Testis (tissue), 3 donors: ENCODE data around the gene EPN3. TPM values are rescaled to one million over a fixed set of nuclear protein-coding genes. Genes with fewer than 3 reads are reported as not detected.

Experiments
- DNase-seq: peaks from one replicate; pipeline ENCODE4 v3.0.0-alpha.2; 2019
- H3K27ac ChIP-seq, 2 donors: fragments of 200-600 bp; sonication (generic); one replicate each; pipeline ENCODE4 v1.5.1; 2019
- H3K27me3 ChIP-seq: fragments of 200-600 bp; sonication (generic); one replicate; pipeline ENCODE4 v1.5.1; 2019
- H3K36me3 ChIP-seq: fragments of 200-600 bp; sonication (generic); one replicate; pipeline ENCODE4 v1.5.1; 2017; ENCODE audit warnings: low read depth; ENCODE audit errors: missing control alignments
- H3K4me1 ChIP-seq: fragments of 200-600 bp; sonication (generic); one replicate; pipeline ENCODE4 v1.5.1; 2019
- H3K4me3 ChIP-seq, 2 donors: fragments of 200-600 bp; sonication (generic); one replicate each; pipeline ENCODE4 v1.5.1; 2017 to 2019
- H3K9me3 ChIP-seq: fragments of 200-600 bp; sonication (generic); one replicate; pipeline ENCODE4 v1.5.1; 2017
- POLR2A ChIP-seq: fragments of 450-650 bp; IDR thresholded peaks from one replicate; pipeline ENCODE4 v1.6.1; 2017; ENCODE audit warnings: antibody characterized with exemption, mild to moderate bottlenecking, moderate library complexity
- WGBS, 2 donors: methylation state at CpG; one replicate each; pipeline ENCODE4 v1.1.5; 2018; 5-methylcytosine and 5-hydroxymethylcytosine counted together
- intact Hi-C: fragments of 100-400 bp; cut with DNase I; formaldehyde crosslinking; loops from one replicate; pipeline ENCODE4 v1.15.1; 2023; ENCODE audit warnings: low total_unique reads
- polyA plus RNA-seq: library from polyadenylated mRNA; stranded (reverse); fragments of 350-450 nt; fragmentation: Illumina TruSeq; extraction: RNeasy Lipid Tissue Mini Kit (QIAGEN cat#74804); gene quantifications from one replicate; pipeline ENCODE4 v1.2.3, GENCODE V29; 2014; ENCODE audit warnings: low read depth, low replicate concordance; ENCODE audit not compliant: insufficient read depth
- total RNA-seq, 2 donors: library from RNA; depleted of rRNA; stranded (reverse); fragments of >200 nt; gene quantifications; one replicate each; pipeline ENCODE4 v1.2.3, GENCODE V29; 2016
- TF ChIP-seq, protein P1 (sequence below), 3 experiments: fragments of 450-650 bp in 2 of 3; fragments of 200-600 bp in 1 of 3; sonication (generic) in 1 of 3; IDR thresholded peaks; one replicate each; pipeline ENCODE4 v1.5.1; 2016 to 2019; ENCODE audit warnings: antibody characterized with exemption in 3 of 3, mild to moderate bottlenecking in 2 of 3, moderate library complexity in 1 of 3

EPN3 gene
- total and polyA plus RNA-seq, 3 donors from 2014 or later = 4.9 to 6.3 (median 6.3) TPM

GRCh38 chr17:50495918-50496317 is 36.6 kb upstream of the EPN3 start:
- H3K27ac ChIP-seq = no peak overlapping the region
- no peak for DNase-seq
- H3K4me1 ChIP-seq = no peaks in the 10 kb centered on the region
- no peak overlapping the region for H3K4me3 ChIP-seq
- WGBS, 2 donors = 96 to 100% methylated on average over 8 of the region's 8 CpGs
- TF ChIP-seq POLR2A = no peak
- TF ChIP-seq, protein P1, sequence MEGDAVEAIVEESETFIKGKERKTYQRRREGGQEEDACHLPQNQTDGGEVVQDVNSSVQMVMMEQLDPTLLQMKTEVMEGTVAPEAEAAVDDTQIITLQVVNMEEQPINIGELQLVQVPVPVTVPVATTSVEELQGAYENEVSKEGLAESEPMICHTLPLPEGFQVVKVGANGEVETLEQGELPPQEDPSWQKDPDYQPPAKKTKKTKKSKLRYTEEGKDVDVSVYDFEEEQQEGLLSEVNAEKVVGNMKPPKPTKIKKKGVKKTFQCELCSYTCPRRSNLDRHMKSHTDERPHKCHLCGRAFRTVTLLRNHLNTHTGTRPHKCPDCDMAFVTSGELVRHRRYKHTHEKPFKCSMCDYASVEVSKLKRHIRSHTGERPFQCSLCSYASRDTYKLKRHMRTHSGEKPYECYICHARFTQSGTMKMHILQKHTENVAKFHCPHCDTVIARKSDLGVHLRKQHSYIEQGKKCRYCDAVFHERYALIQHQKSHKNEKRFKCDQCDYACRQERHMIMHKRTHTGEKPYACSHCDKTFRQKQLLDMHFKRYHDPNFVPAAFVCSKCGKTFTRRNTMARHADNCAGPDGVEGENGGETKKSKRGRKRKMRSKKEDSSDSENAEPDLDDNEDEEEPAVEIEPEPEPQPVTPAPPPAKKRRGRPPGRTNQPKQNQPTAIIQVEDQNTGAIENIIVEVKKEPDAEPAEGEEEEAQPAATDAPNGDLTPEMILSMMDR (IDR thresholded peaks at IDR 0.05) = no peak
- H3K27me3 ChIP-seq = no peaks in the 10 kb centered on the region
- intact Hi-C loops = no loop called here
- no peaks in the 10 kb centered on the region for H3K36me3 ChIP-seq
- no peaks in the 10 kb centered on the region for H3K9me3 ChIP-seq

DNA sequence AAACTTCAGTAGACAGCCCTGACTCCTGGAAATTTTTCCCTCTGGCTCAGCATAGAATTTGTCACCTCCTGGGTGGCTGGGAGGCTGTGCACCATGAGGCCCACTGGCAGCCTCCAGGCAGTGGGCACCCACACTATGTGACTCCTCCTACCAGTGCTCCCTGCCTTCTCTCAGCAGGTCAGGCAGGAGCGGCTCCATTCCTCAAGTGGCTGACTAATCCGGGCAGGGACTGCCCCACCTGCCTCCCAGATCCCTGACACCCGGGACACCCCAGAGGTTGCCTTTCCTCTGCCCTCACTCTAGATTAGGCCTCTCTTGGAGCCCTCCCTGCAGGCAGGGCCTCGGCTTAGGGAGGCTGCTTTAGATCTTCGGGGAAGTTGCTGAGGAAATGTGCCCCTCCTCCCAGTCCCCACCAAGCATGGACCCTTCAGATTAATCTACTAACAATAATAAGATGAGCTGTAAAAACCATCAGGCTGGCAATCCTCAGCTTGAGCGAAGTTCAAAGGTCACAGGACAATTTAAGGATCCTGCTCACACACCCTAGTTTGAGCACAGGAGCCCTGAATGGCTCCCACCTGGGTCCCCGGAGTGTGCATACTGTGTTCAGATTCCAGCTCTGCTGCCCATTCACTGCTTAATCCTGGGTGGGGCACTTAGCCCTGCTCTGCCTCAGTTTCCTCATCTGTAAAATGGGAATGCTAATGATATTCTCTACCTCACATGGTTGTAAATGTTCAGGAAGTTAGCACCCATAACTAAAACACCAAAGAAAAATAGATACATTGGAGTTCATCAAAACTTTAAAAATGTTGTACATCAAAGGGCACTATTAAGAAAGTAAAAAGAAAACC is 34.3 kb upstream of the EPN3 start:
- DNase-seq = no peak
- WGBS, 2 donors = 68 to 86% methylated on average over 6 to 7 of the region's 7 CpGs

DNA sequence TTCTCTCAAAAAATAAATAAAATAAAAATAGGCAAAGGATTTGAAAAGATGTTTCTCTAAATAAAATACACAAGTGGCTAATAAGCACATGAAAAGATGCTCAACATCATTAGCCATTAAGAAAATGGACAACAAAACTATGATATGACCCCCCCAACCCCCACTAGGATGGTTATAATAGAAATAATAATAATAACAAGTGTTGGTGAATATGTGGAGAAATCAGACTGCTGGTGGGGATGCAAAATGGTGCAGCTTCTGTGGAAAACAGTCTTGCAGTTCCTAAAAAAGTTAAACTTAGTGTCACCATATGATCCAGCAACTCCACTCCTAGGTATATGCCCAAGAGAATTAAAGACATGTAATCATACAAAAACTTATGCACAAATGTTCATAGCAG is 33.3 kb upstream of the EPN3 start:
- intact Hi-C loops = no loop called here
- Histone ChIP-seq H3K27ac (no peak overlapping the region), H3K27me3 (no peaks in the 10 kb centered on the region), H3K9me3 (no peaks in the 10 kb centered on the region), H3K36me3 (no peaks in the 10 kb centered on the region), H3K4me3 (no peak overlapping the region), H3K4me1 (no peaks in the 10 kb centered on the region)
- DNase-seq = no peak
- no peak for TF ChIP-seq POLR2A
- TF ChIP-seq, protein P1 (IDR thresholded peaks at IDR 0.05) = no peak

More for the DNA sequence above, 34.3 kb upstream of the EPN3 start:
- no peak overlapping the region for H3K4me3 ChIP-seq
- H3K36me3 ChIP-seq = no peaks in the 10 kb centered on the region
- intact Hi-C loops = no loop called here
- no peak overlapping the region for H3K27ac ChIP-seq
- no peaks in the 10 kb centered on the region for H3K27me3 ChIP-seq
- H3K4me1 ChIP-seq = no peaks in the 10 kb centered on the region
- TF ChIP-seq POLR2A = no peak
- no peaks in the 10 kb centered on the region for H3K9me3 ChIP-seq

DNA sequence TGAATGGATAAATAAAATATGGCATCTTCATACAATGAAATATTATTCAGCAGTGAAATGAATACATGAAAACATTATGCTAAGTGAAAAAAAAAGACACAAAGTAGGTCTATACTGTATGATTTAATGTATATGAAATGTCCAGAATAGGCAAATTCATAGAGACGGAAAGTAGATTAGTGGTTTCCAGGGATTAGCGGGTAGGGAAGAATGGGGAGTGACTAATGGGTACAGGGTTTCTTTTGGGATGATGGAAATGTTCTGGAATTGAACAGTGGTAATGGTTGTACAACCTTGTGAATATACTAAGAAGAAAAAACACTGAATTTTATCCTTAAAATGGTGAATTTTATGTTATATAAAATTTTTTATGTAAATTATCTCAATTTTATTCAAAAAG is 32.8 kb upstream of the EPN3 start:
- Histone ChIP-seq H3K9me3 (no peaks in the 10 kb centered on the region), H3K27me3 (no peaks in the 10 kb centered on the region), H3K36me3 (no peaks in the 10 kb centered on the region), H3K4me1 (no peaks in the 10 kb centered on the region), H3K4me3 (no peak overlapping the region), H3K27ac (no peak overlapping the region)
- TF ChIP-seq, protein P1 (IDR thresholded peaks at IDR 0.05) = no peak
- no peak for TF ChIP-seq POLR2A
- 97% methylated on average over 2 of the region's 2 CpGs for WGBS, 2 donors
- intact Hi-C loops = no loop called here
- no peak for DNase-seq

- DNase-seq = no peak
- Histone ChIP-seq H3K4me3 (no peak overlapping the region), H3K36me3 (no peaks in the 10 kb centered on the region), H3K27ac (no peak overlapping the region), H3K4me1 (no peaks in the 10 kb centered on the region), H3K27me3 (no peaks in the 10 kb centered on the region), H3K9me3 (no peaks in the 10 kb centered on the region)
- no peak for TF ChIP-seq POLR2A
- TF ChIP-seq, protein P1 (IDR thresholded peaks at IDR 0.05) = peak in 2 of 3 experiments; percentile 5 to 16
- intact Hi-C loops = no loop called here
- WGBS, 2 donors = 57 to 61% methylated on average over 5 of the region's 5 CpGs
Measured at GRCh38 chr17:50501054-50501453, 31.5 kb upstream of the EPN3 start.
